ENCODE measurements around the gene ETV5.
"Not testable (repeated sequence)": the region's sequence is repeated elsewhere in the genome, so short reads cannot be mapped to it uniquely, and the experiment has no call there.

Gene ETV5

GRCh38 chr3:186069199-186069598, 39.7 kb downstream of the ETV5 start:
- DNase-seq = no peak

GRCh38 chr3:186068243-186068552, 40.7 kb downstream of the ETV5 start:
- DNase-seq = no peak

- no peak for DNase-seq
Observed at GRCh38 chr3:186067360-186068242, 41.3 kb downstream of the ETV5 start.

GRCh38 chr3:186060222-186060621, 48.7 kb downstream of the ETV5 start:
- no peak for DNase-seq

- no peak for DNase-seq
Observed at GRCh38 chr3:186059192-186059591, 49.7 kb downstream of the ETV5 start.

- DNase-seq = no peak
Observed at GRCh38 chr3:186058225-186058624, 50.7 kb downstream of the ETV5 start.

- DNase-seq = peak in 2 of 51 donors; percentile 8 to 28
Observed at GRCh38 chr3:186057594-186057993, 51.3 kb downstream of the ETV5 start.

- no peak for DNase-seq
Observed at GRCh38 chr3:186054792-186055352, 54.0 kb downstream of the ETV5 start.

GRCh38 chr3:186053954-186054791, 54.7 kb downstream of the ETV5 start:
- DNase-seq = peak in 14 of 51 donors; percentile 3 to 45 (median 12)

GRCh38 chr3:186052096-186052840, 56.6 kb downstream of the ETV5 start:
- no peak for DNase-seq

GRCh38 chr3:186049001-186049400, 59.9 kb downstream of the ETV5 start:
- DNase-seq = no peak

- no peak for DNase-seq
Observed at GRCh38 chr3:186048119-186048518, 60.8 kb downstream of the ETV5 start.

- no peak for DNase-seq
Observed at GRCh38 chr3:186046838-186047237, 62.1 kb downstream of the ETV5 start.

GRCh38 chr3:186044968-186045367, 63.9 kb downstream of the ETV5 start:
- peak in 43 of 51 donors; percentile 4 to 89 (median 53) for DNase-seq

- DNase-seq = peak in 5 of 51 donors; percentile 8 to 57 (median 29)
Observed at GRCh38 chr3:186044427-186044826, 64.5 kb downstream of the ETV5 start.

GRCh38 chr3:186042521-186043202, 66.2 kb downstream of the ETV5 start:
- DNase-seq = no peak

GRCh38 chr3:186042036-186042435, 66.9 kb downstream of the ETV5 start:
- DNase-seq = no peak

GRCh38 chr3:186038360-186038759, 70.5 kb downstream of the ETV5 start:
- DNase-seq = no peak

- DNase-seq = peak in 1 of 51 donors; percentile 25
Observed at GRCh38 chr3:186035277-186035676, 73.6 kb downstream of the ETV5 start.

- DNase-seq = no peak
Observed at GRCh38 chr3:186032321-186032720, 76.6 kb downstream of the ETV5 start.

GRCh38 chr3:186025993-186026392, 82.9 kb downstream of the ETV5 start:
- DNase-seq = not testable (repeated sequence)

All from hypothalamus (tissue), 51 donors.